DND-41 (cell line): Measurements from ENCODE around the gene COG2.

Source experiments
- EZH2 ChIP-seq: IDR thresholded peaks from 3 replicates; pipeline ENCODE4 v1.6.1; 2012; ENCODE audit warnings: borderline replicate concordance, low read depth, mild to moderate bottlenecking, moderate library complexity, low read length, inconsistent platforms; ENCODE audit not compliant: severe bottlenecking
- TF ChIP-seq, protein P1 (sequence below): IDR thresholded peaks from 2 replicates; pipeline ENCODE4 v1.5.1; 2012; ENCODE audit warnings: borderline replicate concordance, low read length, moderate library complexity, mild to moderate bottlenecking; ENCODE audit not compliant: poor library complexity, severe bottlenecking; ENCODE audit errors: extremely low read depth

DNA sequence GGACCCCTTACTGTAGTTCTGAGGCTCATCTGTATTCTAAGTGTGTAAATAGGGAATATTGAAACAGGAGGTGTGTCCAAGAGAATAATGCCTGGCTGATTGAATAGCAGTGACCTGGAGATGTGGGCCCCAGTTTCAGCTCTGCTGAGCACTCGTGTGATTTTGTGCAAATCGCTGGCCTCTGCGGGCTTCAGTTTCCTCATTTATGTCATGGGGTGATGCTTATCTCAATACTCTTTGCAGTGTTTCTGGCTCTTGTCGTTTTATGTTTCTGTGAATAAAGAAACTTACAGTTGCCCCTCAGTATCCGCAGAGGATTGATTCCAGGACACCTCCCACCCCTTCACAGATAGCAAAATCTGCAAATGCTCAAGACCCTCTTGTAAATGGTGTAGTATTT is 5.0 kb downstream of the COG2 start:
- TF ChIP-seq, protein P1, sequence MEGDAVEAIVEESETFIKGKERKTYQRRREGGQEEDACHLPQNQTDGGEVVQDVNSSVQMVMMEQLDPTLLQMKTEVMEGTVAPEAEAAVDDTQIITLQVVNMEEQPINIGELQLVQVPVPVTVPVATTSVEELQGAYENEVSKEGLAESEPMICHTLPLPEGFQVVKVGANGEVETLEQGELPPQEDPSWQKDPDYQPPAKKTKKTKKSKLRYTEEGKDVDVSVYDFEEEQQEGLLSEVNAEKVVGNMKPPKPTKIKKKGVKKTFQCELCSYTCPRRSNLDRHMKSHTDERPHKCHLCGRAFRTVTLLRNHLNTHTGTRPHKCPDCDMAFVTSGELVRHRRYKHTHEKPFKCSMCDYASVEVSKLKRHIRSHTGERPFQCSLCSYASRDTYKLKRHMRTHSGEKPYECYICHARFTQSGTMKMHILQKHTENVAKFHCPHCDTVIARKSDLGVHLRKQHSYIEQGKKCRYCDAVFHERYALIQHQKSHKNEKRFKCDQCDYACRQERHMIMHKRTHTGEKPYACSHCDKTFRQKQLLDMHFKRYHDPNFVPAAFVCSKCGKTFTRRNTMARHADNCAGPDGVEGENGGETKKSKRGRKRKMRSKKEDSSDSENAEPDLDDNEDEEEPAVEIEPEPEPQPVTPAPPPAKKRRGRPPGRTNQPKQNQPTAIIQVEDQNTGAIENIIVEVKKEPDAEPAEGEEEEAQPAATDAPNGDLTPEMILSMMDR = no peak
- TF ChIP-seq EZH2 = no peak
